ENCODE measurements around the gene RIMBP2.

GRCh38 chr12:130437555-130438242 is 278.4 kb downstream of the RIMBP2 start:
- TF ChIP-seq CTCF (IDR thresholded peaks at IDR 0.05) (no peak), POLR2A (IDR thresholded peaks at IDR 0.05) (no peak)

Measured in lower leg skin (tissue), 3 donors.